Small intestine (tissue), 7 donors: ENCODE results near the gene CACNA1F. TPM values are rescaled to one million over a fixed set of nuclear protein-coding genes. Genes with fewer than 3 reads are reported as not detected.

Experiments
- DNase-seq, 2 donors: peaks; one replicate each; pipeline versions ENCODE4 v3.0.0 to v3.0.0-alpha.2; 2013
- FAIRE-seq: peaks from 2 replicates; lab custom pipeline; 2012; peaks lifted over from hg19 to GRCh38; lab: Jason Lieb, UNC
- H3K27ac ChIP-seq, 3 donors: one replicate each; pipeline ENCODE4 v1.5.1; 2013; ENCODE audit warnings: low read length in 2 of 3, mild to moderate bottlenecking in 2 of 3, control low read depth in 1 of 3, inconsistent platforms in 1 of 3, low read depth in 1 of 3, moderate library complexity in 1 of 3
- H3K27me3 ChIP-seq, 3 donors: one replicate each; pipeline ENCODE4 v1.6.1; 2013; ENCODE audit warnings: low read length in 3 of 3, inconsistent platforms in 1 of 3; ENCODE audit not compliant: control insufficient read depth in 3 of 3, insufficient read depth in 3 of 3
- H3K36me3 ChIP-seq, 3 donors: one replicate each; pipeline ENCODE4 v1.6.1; 2013; ENCODE audit warnings: low read length in 3 of 3, inconsistent platforms in 1 of 3, low read depth in 1 of 3, mild to moderate bottlenecking in 1 of 3, moderate library complexity in 1 of 3; ENCODE audit not compliant: control insufficient read depth in 3 of 3, insufficient read depth in 2 of 3
- H3K4me1 ChIP-seq, 3 donors: one replicate each; pipeline ENCODE4 v1.6.1; 2013; ENCODE audit warnings: low read length in 2 of 3, inconsistent platforms in 1 of 3, low read depth in 1 of 3, mild to moderate bottlenecking in 1 of 3, moderate library complexity in 1 of 3; ENCODE audit not compliant: control insufficient read depth in 3 of 3, insufficient read depth in 2 of 3
- H3K4me3 ChIP-seq, 3 donors: one replicate each; pipeline ENCODE4 v1.5.1; 2013; ENCODE audit warnings: low read length in 3 of 3, control low read depth in 1 of 3, inconsistent platforms in 1 of 3, low read depth in 1 of 3, mild to moderate bottlenecking in 1 of 3, moderate library complexity in 1 of 3
- H3K9me3 ChIP-seq, 2 donors: one replicate each; pipeline ENCODE4 v1.6.1; 2013; ENCODE audit warnings: low read depth in 1 of 2, low read length in 1 of 2; ENCODE audit not compliant: control insufficient read depth in 2 of 2, insufficient read depth in 1 of 2
- WGBS, 3 donors: extraction: QIAGEN DNeasy Blood & Tissue Kit; methylation state at CpG; one replicate each; pipeline ENCODE4 v1.1.7; 2013; 5-methylcytosine and 5-hydroxymethylcytosine counted together
- polyA plus RNA-seq, 4 donors: library from polyadenylated mRNA; stranded (reverse) in 3 of 4; unstranded in 1 of 4; fragments of 200-250 nt in 3 of 4; fragments of 120-200 nt in 1 of 4; gene quantifications; one replicate each; pipeline versions ENCODE4 v1.2.1 to v1.2.3, GENCODE V29; 2013
- donor health status: healthy with polysubstance abuse.
- donor health status: control.
- donor health status: control.
- donor health status: Bipolar disorder and iron deficiency.
- donor health status: healthy.

The CACNA1F gene
- polyA plus RNA-seq, 4 donors: 0.22 to 1.7 (median 0.31) TPM

DNA sequence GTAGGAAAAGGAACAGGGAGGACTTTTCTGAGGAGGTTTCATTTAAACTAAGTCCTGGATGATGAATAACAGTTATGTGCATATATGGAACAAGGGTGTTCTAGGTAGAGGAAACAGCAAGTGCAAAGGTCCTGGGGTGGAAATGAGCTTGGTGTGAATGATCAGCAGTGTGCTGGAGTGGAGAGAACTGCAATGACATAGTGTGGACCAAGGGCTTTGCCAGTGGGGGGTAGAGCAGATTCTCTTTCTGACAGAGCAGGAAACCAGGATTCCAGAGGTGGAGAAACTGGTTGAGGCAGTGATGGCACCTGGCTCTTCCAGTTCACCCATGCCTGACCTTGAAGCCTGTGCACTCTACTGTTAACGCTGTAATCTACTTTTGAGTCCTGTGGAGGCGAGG lies 38.2 kb upstream of the CACNA1F start:
- H3K36me3 ChIP-seq: peaks cover 0 to 4% (median 0%) of the 10 kb centered on the region in 3 donors
- peaks cover 0 to 5% (median 5%) of the 10 kb centered on the region in 3 donors for H3K4me1 ChIP-seq
- H3K9me3 ChIP-seq: no peaks in the 10 kb centered on the region
- H3K4me3 ChIP-seq: no peak overlapping the region
- no peaks in the 10 kb centered on the region for H3K27me3 ChIP-seq
- FAIRE-seq (no peak), DNase-seq (no peak)
- H3K27ac ChIP-seq: peak overlapping the region in 1 of 3 donors; percentile 13
- WGBS, 3 donors: 40 to 65% (median 53%) methylated on average over 2 of the region's 2 CpGs

DNA sequence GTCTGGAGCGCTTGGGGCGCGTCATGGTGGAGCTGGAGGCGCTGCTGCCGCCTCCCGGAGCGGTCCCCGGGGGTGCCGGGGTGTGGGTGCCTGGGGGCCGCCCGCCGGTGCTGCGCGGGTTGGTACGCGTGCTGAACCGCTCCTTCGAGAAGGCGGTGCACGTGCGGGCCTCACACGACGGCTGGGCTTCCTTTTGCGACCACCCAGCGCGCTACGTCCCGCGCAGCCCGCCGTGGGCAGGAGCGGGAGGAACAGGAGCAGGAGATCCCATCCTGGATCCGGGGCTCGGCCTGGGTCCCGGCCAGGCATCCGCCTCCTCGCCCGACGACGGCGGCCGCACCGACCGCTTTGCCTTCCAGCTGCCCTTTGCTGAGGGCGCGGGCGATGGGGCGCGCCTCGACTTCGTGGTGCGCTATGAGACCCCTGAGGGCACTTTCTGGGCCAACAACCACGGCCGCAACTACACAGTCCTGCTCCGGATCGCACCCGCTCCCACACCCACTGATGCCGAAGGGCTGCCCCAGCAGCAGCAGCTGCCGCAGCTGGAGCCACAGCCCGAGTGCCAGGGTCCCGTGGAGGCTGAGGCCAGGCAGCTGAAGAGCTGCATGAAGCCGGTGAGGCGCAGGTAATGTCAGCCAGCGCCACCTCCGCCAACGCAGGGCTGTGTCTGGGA lies 37.2 kb upstream of the CACNA1F start:
- no peak for DNase-seq
- Histone ChIP-seq H3K36me3 (peaks cover 0 to 4% (median 0%) of the 10 kb centered on the region in 3 donors), H3K9me3 (no peaks in the 10 kb centered on the region), H3K4me1 (peaks cover 0 to 5% (median 5%) of the 10 kb centered on the region in 3 donors), H3K27ac (peak overlapping the region; percentile 72 to 98 (median 85)), H3K4me3 (peak overlapping the region; percentile 48 to 65 (median 50)), H3K27me3 (no peaks in the 10 kb centered on the region)
- no peak for FAIRE-seq
- 40 to 75% (median 50%) methylated on average over 16 to 66 of the region's 66 CpGs for WGBS, 3 donors

DNA sequence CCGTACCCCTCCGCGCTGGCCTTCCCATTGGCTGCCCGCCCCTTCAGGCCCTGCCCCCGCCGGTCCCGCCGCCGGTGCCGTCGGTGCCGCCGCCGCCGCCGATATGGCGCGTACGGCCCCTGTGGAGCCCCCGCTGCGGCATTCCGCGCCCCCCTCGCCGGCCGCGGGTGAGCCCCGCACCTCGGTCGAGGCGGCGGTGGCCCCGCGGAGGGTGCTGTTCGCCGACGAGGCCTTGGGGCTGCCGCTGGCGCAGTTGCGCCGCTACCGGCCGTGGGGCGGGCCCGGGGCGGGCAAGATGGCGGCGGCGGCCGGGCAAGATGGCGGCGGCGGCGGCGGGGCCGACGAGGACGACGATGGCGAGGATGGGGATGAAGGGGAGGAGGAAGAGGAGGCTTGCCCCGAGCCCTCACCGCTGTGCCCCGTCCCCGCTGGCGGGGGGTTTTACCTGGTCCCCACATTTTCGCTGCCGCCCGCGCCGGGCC lies 36.7 kb upstream of the CACNA1F start, which contains the start of gene PPP1R3F:
Gene PPP1R3F (plus strand): TSS at position 27 of the 482 bp plus-strand sequence. CDS start 77 bp downstream, at position 104.
- Histone ChIP-seq H3K4me1 (peaks cover 0 to 5% (median 5%) of the 10 kb centered on the region in 3 donors), H3K36me3 (peaks cover 0 to 4% (median 0%) of the 10 kb centered on the region in 3 donors), H3K27ac (peak within 1 kb of the TSS; percentile 85 to 98 (median 90)), H3K9me3 (no peaks in the 10 kb centered on the region), H3K4me3 (peak within 1 kb of the TSS; percentile 48 to 65 (median 63)), H3K27me3 (no peaks in the 10 kb centered on the region)
- DNase-seq: no peak
- 1 to 57% (median 9%) methylated on average over 4 to 70 of the region's 70 CpGs for WGBS, 3 donors
- FAIRE-seq: no peak

- peaks cover 0 to 4% (median 0%) of the 10 kb centered on the region in 3 donors for H3K36me3 ChIP-seq
- peak overlapping the region; percentile 85 to 98 (median 90) for H3K27ac ChIP-seq
- H3K4me3 ChIP-seq: peak overlapping the region; percentile 48 to 65 (median 63)
- H3K4me1 ChIP-seq: peaks cover 0 to 5% (median 5%) of the 10 kb centered on the region in 3 donors
- FAIRE-seq (no peak), DNase-seq (peak; percentile 95 to 97)
- WGBS, 3 donors: 0 to 36% (median 10%) methylated on average over 44 to 45 of the region's 45 CpGs
- no peaks in the 10 kb centered on the region for H3K9me3 ChIP-seq
- H3K27me3 ChIP-seq: no peaks in the 10 kb centered on the region
Observed at GRCh38 chrX:49269010-49269766, 36.0 kb upstream of the CACNA1F start.

DNA sequence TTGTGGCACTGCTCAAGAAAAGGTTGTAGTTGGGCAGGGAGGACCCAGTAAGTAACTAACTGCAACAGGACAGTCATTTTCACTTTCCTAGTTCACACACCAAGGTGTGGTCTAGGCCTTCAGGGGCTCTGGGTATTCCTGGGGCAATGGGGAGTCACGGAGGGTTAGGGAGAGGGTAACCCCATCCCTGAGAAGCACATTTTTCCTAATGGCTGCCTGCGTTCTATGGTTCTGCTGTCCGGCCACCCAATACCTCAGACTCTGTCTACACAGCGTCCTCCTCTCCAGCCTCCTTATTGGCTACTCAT lies 35.5 kb upstream of the CACNA1F start:
- 0 to 36% (median 3%) methylated on average over 1 to 4 of the region's 4 CpGs for WGBS, 3 donors
- Histone ChIP-seq H3K36me3 (peaks cover 0 to 4% (median 0%) of the 10 kb centered on the region in 3 donors), H3K27ac (peak overlapping the region in 2 of 3 donors; percentile 90 to 93), H3K9me3 (no peaks in the 10 kb centered on the region), H3K4me3 (peak overlapping the region in 2 of 3 donors; percentile 7 to 63), H3K27me3 (no peaks in the 10 kb centered on the region), H3K4me1 (peaks cover 0 to 5% (median 5%) of the 10 kb centered on the region in 3 donors)
- FAIRE-seq (no peak), DNase-seq (no peak)

GRCh38 chrX:49266523-49267445 lies 33.6 kb upstream of the CACNA1F start:
- Histone ChIP-seq H3K4me1 (peaks cover 0 to 5% (median 3%) of the 10 kb centered on the region in 3 donors), H3K36me3 (peaks cover 0 to 4% (median 0%) of the 10 kb centered on the region in 3 donors), H3K27me3 (no peaks in the 10 kb centered on the region), H3K9me3 (no peaks in the 10 kb centered on the region), H3K4me3 (no peak overlapping the region), H3K27ac (peak overlapping the region in 1 of 3 donors; percentile 90)
- DNase-seq: peak in 1 of 2 donors; percentile 53
- WGBS, 3 donors: 69 to 76% (median 75%) methylated on average over 10 of the region's 10 CpGs
- FAIRE-seq: no peak

GRCh38 chrX:49264460-49264859 lies 31.3 kb upstream of the CACNA1F start, which contains the start of gene FOXP3:
Gene FOXP3, minus strand, starts transcription at chrX:49264710. Its CDS starts 6,205 bp downstream, at chrX:49258505.
- H3K36me3 ChIP-seq: no peaks in the 10 kb centered on the region
- no peaks in the 10 kb centered on the region for H3K9me3 ChIP-seq
- H3K27me3 ChIP-seq: no peaks in the 10 kb centered on the region
- FAIRE-seq (no peak), DNase-seq (no peak)
- no peak within 1 kb of the TSS for H3K27ac ChIP-seq
- whole genome bisulfite sequencing, 3 donors: 74 to 85% (median 80%) methylated on average over 11 of the region's 11 CpGs
- no peaks in the 10 kb centered on the region for H3K4me1 ChIP-seq
- H3K4me3 ChIP-seq: no peak within 1 kb of the TSS
